DOHH2 (cell line): ENCODE data around the gene CABYR.
A peak's percentile ranks its signal among the peaks of the same experiment; 100 is the strongest.

ENCODE experiments used
- H3F3A ChIP-seq: fragments of 200-600 bp; sonication (generic), shearing (Covaris generic); 2 replicates; pipeline ENCODE4 v1.6.0; 2016; ENCODE audit warnings: antibody characterized with exemption, mild to moderate bottlenecking; ENCODE audit not compliant: control insufficient read depth, insufficient read depth
- H3K27ac ChIP-seq: fragments of 200-600 bp; sonication (generic); 2 replicates; pipeline ENCODE4 v1.5.1; 2014; ENCODE audit warnings: low read depth, mild to moderate bottlenecking, low read length, moderate library complexity
- H3K27me3 ChIP-seq: fragments of 200-600 bp; sonication (generic); 2 replicates; pipeline ENCODE4 v1.6.1; 2014; ENCODE audit warnings: mild to moderate bottlenecking, low read length, mixed read lengths; ENCODE audit not compliant: control insufficient read depth
- H3K36me3 ChIP-seq: fragments of 200-600 bp; sonication (generic); 2 replicates; pipeline ENCODE4 v1.6.1; 2014; ENCODE audit warnings: mild to moderate bottlenecking, low read length, moderate library complexity, mixed read lengths; ENCODE audit not compliant: control insufficient read depth
- H3K4me1 ChIP-seq: fragments of 200-600 bp; sonication (generic); 2 replicates; pipeline ENCODE4 v1.6.1; 2014; ENCODE audit warnings: mild to moderate bottlenecking, low read length, mixed read lengths; ENCODE audit not compliant: control insufficient read depth
- H3K4me2 ChIP-seq: fragments of 200-600 bp; sonication (generic); 2 replicates; pipeline ENCODE4 v1.6.0; 2014; ENCODE audit warnings: mild to moderate bottlenecking, low read length, moderate library complexity
- H3K4me3 ChIP-seq: fragments of 200-600 bp; sonication (generic); 2 replicates; pipeline ENCODE4 v1.5.1; 2014; ENCODE audit warnings: mild to moderate bottlenecking, low read length, mixed read lengths
- H3K79me2 ChIP-seq: fragments of 200-600 bp; sonication (generic); 2 replicates; pipeline ENCODE4 v1.6.1; 2014; ENCODE audit warnings: mild to moderate bottlenecking, low read length, mixed read lengths; ENCODE audit not compliant: control insufficient read depth
- H3K9me2 ChIP-seq: fragments of 200-600 bp; sonication (generic); replicated peaks from 2 replicates; pipeline ENCODE4 v1.6.1; 2014; ENCODE audit warnings: mild to moderate bottlenecking, low read length, mixed read lengths; ENCODE audit not compliant: control insufficient read depth
- H3K9me3 ChIP-seq: fragments of 200-600 bp; sonication (generic); 2 replicates; pipeline ENCODE4 v1.6.1; 2014; ENCODE audit warnings: antibody characterized with exemption, low read length, mixed read lengths; ENCODE audit not compliant: control insufficient read depth, insufficient read depth
- H4K20me1 ChIP-seq: fragments of 200-600 bp; sonication (generic); 2 replicates; pipeline ENCODE4 v1.6.0; 2014; ENCODE audit warnings: low read depth, mild to moderate bottlenecking, antibody characterized with exemption, low read length, moderate library complexity; ENCODE audit not compliant: control insufficient read depth, insufficient read depth
- CTCF ChIP-seq: fragments of 200-600 bp; sonication (generic); IDR thresholded peaks from one replicate; pipeline ENCODE4 v1.5.1; 2014; ENCODE audit warnings: antibody characterized with exemption, mild to moderate bottlenecking, low read depth, low read length; ENCODE audit not compliant: poor library complexity, severe bottlenecking
- EZH2phosphoT487 ChIP-seq: fragments of 200-600 bp; sonication (generic); IDR thresholded peaks from 2 replicates; pipeline ENCODE4 v1.6.1; 2017; ENCODE audit warnings: borderline replicate concordance, mild to moderate bottlenecking, antibody characterized with exemption, low read length, moderate library complexity, mixed read lengths

CABYR gene

GRCh38 chr18:24138789-24139616 is at the start of gene CABYR:
CABYR (plus strand) TSS chr18:24139062; CDS start chr18:24143115, 4,053 bp downstream.
- peaks cover 12% of the 10 kb centered on the region for H3F3A ChIP-seq
- no peak for TF ChIP-seq EZH2phosphoT487
- no peak for TF ChIP-seq CTCF
- H4K20me1 ChIP-seq: no peaks in the 10 kb centered on the region
- H3K79me2 ChIP-seq: no peaks in the 10 kb centered on the region
- peaks cover 13% of the 10 kb centered on the region for H3K4me1 ChIP-seq
- peak within 1 kb of the TSS; percentile 71 for H3K4me3 ChIP-seq
- H3K9me3 ChIP-seq: no peaks in the 10 kb centered on the region
- peak within 1 kb of the TSS; percentile 85 for H3K4me2 ChIP-seq
- H3K27ac ChIP-seq: no peak within 1 kb of the TSS
- no peaks in the 10 kb centered on the region for H3K36me3 ChIP-seq
- H3K9me2 ChIP-seq: no peaks in the 10 kb centered on the region
- peaks cover 6% of the 10 kb centered on the region for H3K27me3 ChIP-seq

- Histone ChIP-seq H3K79me2 (no peaks in the 10 kb centered on the region), H3K4me1 (peaks cover 11% of the 10 kb centered on the region), H3K9me2 (no peaks in the 10 kb centered on the region), H3K36me3 (peaks cover 52% of the 10 kb centered on the region), H3F3A (no peaks in the 10 kb centered on the region), H3K4me2 (no peak overlapping the region), H3K9me3 (no peaks in the 10 kb centered on the region), H4K20me1 (no peaks in the 10 kb centered on the region), H3K27ac (no peak overlapping the region), H3K4me3 (no peak overlapping the region), H3K27me3 (no peaks in the 10 kb centered on the region)
- no peak for TF ChIP-seq EZH2phosphoT487
- TF ChIP-seq CTCF: no peak
Observed at GRCh38 chr18:24089076-24089475, 49.8 kb upstream of the CABYR start.

GRCh38 chr18:24089515-24090337 is 49.1 kb upstream of the CABYR start:
- Histone ChIP-seq H3K4me2 (no peak overlapping the region), H3K79me2 (no peaks in the 10 kb centered on the region)

More at GRCh38 chr18:24089515-24090337, 49.1 kb upstream of the CABYR start:
- H3K4me1 ChIP-seq: peaks cover 18% of the 10 kb centered on the region
- H3K4me3 ChIP-seq: no peak overlapping the region
- H4K20me1 ChIP-seq: no peaks in the 10 kb centered on the region
- peaks cover 53% of the 10 kb centered on the region for H3K36me3 ChIP-seq
- no peaks in the 10 kb centered on the region for H3F3A ChIP-seq
- no peak for TF ChIP-seq CTCF
- no peak for TF ChIP-seq EZH2phosphoT487
- H3K9me3 ChIP-seq: no peaks in the 10 kb centered on the region
- H3K27me3 ChIP-seq: no peaks in the 10 kb centered on the region
- no peak overlapping the region for H3K27ac ChIP-seq
- no peaks in the 10 kb centered on the region for H3K9me2 ChIP-seq
